22Rv1 (cell line): ENCODE measurements around the gene PPP1R9B.

Experiments used
- H3K27ac ChIP-seq: fragments of 450-650 bp; 2 replicates; pipeline ENCODE4 v1.5.1; 2017
- CTCF ChIP-seq: fragments of 450-650 bp; IDR thresholded peaks from 2 replicates; pipeline ENCODE4 v1.5.1; 2017; ENCODE audit warnings: mild to moderate bottlenecking
- ZFX ChIP-seq: fragments of 450-650 bp; IDR thresholded peaks from 2 replicates; pipeline ENCODE4 v1.6.1; 2017; ENCODE audit warnings: antibody characterized with exemption, borderline replicate concordance

PPP1R9B gene

GRCh38 chr17:50194934-50195865, 44.7 kb upstream of the PPP1R9B start:
- H3K27ac ChIP-seq: no peak overlapping the region
- no peak for TF ChIP-seq ZFX
- no peak for TF ChIP-seq CTCF

GRCh38 chr17:50194140-50194933, 43.9 kb upstream of the PPP1R9B start:
- no peak for TF ChIP-seq ZFX
- no peak for TF ChIP-seq CTCF
- no peak overlapping the region for H3K27ac ChIP-seq

- TF ChIP-seq CTCF (no peak), ZFX (no peak)
- no peak overlapping the region for H3K27ac ChIP-seq
These were observed 42.3 kb upstream of the PPP1R9B start for GRCh38 chr17:50192618-50193291.

GRCh38 chr17:50192144-50192617, 41.7 kb upstream of the PPP1R9B start:
- no peak overlapping the region for H3K27ac ChIP-seq
- no peak for TF ChIP-seq CTCF
- TF ChIP-seq ZFX: no peak

GRCh38 chr17:50191359-50192143, 41.1 kb upstream of the PPP1R9B start:
- H3K27ac ChIP-seq: no peak overlapping the region
- TF ChIP-seq CTCF (no peak), ZFX (no peak)

- no peak overlapping the region for H3K27ac ChIP-seq
- TF ChIP-seq ZFX (no peak), CTCF (no peak)
These were observed 40.3 kb upstream of the PPP1R9B start for GRCh38 chr17:50190603-50191358.
